NCI-H2227 (cell line): ENCODE data around the gene MC3R.
"Not testable (repeated sequence)": the region's sequence is repeated elsewhere in the genome, so short reads cannot be mapped to it uniquely, and the experiment has no call there.

ENCODE experiments used
- DNase-seq: peaks from one replicate; lab custom pipeline; 2025; ENCODE audit not compliant: unreplicated experiment; lab: John Stamatoyannopoulos, UW

Gene MC3R

GRCh38 chr20:56247954-56248782 lies at the start of gene MC3R:
Gene MC3R, plus strand, starts transcription at chr20:56248732. Its CDS starts 112 bp downstream, at chr20:56248844.
- peak; percentile 23 for DNase-seq

- DNase-seq: no peak
These were observed 48.1 kb upstream of the MC3R start for GRCh38 chr20:56200456-56200855.

GRCh38 chr20:56202493-56203077 lies 45.9 kb upstream of the MC3R start:
- DNase-seq: no peak

GRCh38 chr20:56204206-56204605 lies 44.3 kb upstream of the MC3R start:
- DNase-seq: no peak

GRCh38 chr20:56205346-56205745 lies 43.2 kb upstream of the MC3R start:
- DNase-seq: no peak

- no peak for DNase-seq
These were observed 40.9 kb upstream of the MC3R start for GRCh38 chr20:56207656-56208055.

GRCh38 chr20:56208121-56208520 lies 40.4 kb upstream of the MC3R start:
- no peak for DNase-seq

GRCh38 chr20:56211051-56211450 lies 37.5 kb upstream of the MC3R start:
- DNase-seq: no peak

- DNase-seq: no peak
These were observed 36.4 kb upstream of the MC3R start for GRCh38 chr20:56212091-56212490.

- DNase-seq: no peak
These were observed 35.2 kb upstream of the MC3R start for GRCh38 chr20:56213321-56213720.

GRCh38 chr20:56215115-56215514 lies 33.4 kb upstream of the MC3R start:
- no peak for DNase-seq

- DNase-seq: no peak
These were observed 30.7 kb upstream of the MC3R start for GRCh38 chr20:56217829-56218228.

- not testable (repeated sequence) for DNase-seq
These were observed 27.3 kb upstream of the MC3R start for GRCh38 chr20:56221186-56221585.

GRCh38 chr20:56222201-56222600 lies 26.3 kb upstream of the MC3R start:
- DNase-seq: no peak

GRCh38 chr20:56222945-56223344 lies 25.6 kb upstream of the MC3R start:
- no peak for DNase-seq

- no peak for DNase-seq
These were observed 25.2 kb upstream of the MC3R start for GRCh38 chr20:56223352-56223751.

GRCh38 chr20:56228021-56228420 lies 20.5 kb upstream of the MC3R start:
- DNase-seq: no peak

GRCh38 chr20:56229812-56230211 lies 18.7 kb upstream of the MC3R start:
- DNase-seq: no peak

GRCh38 chr20:56234110-56234509 lies 14.4 kb upstream of the MC3R start:
- no peak for DNase-seq

- no peak for DNase-seq
These were observed 11.2 kb upstream of the MC3R start for GRCh38 chr20:56237335-56237734.

GRCh38 chr20:56244259-56244658 lies 4.3 kb upstream of the MC3R start:
- DNase-seq: no peak

- no peak for DNase-seq
These were observed 2.8 kb upstream of the MC3R start for GRCh38 chr20:56245761-56246160.
